ENCODE data around the gene SPACA6. TPM values are rescaled to one million over a fixed set of nuclear protein-coding genes. Genes with fewer than 3 reads are reported as not detected.

The SPACA6 gene
- total RNA-seq, 1 experiment from 2014 or later = 13.3 TPM

DNA sequence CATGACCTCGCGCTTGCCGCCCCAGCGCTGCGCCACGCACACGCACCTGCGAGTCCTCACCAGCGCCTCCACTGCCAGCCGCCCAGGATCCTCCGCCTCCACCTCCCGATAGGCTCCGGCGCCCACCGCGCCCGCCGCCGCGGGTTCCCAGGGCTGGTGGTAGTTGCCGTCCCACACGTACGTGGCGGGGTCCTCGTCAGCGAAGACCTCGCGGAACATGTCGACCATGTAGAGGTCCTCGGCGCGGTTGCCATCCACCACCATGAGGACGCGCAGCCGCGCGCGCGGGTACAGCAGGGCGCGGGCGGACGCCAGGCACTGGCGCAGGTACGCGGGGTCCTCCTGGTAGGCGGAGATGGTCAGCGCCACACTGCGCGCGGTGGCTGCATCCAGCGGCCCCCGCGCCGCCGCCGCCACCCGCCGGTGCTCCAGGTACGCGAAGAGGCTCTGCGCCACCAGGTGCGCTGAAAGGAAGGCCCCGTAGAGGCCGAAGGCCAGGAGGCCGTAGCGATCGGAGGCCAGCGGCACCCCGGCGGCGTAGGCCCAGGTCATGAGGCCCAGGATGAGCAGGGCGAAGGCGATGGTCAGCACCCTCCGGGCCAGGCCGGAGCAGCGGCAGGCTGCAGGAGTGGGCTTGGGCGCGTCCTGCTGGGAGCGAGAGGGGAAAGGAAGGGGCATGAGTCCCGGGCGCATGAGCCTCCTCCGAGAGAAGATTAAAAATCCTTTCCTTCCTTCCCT, 26.3 kb downstream of the SPACA6 start (continued):
- TF ChIP-seq, protein P1, sequence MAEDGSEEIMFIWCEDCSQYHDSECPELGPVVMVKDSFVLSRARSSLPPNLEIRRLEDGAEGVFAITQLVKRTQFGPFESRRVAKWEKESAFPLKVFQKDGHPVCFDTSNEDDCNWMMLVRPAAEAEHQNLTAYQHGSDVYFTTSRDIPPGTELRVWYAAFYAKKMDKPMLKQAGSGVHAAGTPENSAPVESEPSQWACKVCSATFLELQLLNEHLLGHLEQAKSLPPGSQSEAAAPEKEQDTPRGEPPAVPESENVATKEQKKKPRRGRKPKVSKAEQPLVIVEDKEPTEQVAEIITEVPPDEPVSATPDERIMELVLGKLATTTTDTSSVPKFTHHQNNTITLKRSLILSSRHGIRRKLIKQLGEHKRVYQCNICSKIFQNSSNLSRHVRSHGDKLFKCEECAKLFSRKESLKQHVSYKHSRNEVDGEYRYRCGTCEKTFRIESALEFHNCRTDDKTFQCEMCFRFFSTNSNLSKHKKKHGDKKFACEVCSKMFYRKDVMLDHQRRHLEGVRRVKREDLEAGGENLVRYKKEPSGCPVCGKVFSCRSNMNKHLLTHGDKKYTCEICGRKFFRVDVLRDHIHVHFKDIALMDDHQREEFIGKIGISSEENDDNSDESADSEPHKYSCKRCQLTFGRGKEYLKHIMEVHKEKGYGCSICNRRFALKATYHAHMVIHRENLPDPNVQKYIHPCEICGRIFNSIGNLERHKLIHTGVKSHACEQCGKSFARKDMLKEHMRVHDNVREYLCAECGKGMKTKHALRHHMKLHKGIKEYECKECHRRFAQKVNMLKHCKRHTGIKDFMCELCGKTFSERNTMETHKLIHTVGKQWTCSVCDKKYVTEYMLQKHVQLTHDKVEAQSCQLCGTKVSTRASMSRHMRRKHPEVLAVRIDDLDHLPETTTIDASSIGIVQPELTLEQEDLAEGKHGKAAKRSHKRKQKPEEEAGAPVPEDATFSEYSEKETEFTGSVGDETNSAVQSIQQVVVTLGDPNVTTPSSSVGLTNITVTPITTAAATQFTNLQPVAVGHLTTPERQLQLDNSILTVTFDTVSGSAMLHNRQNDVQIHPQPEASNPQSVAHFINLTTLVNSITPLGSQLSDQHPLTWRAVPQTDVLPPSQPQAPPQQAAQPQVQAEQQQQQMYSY (CRISPR knock-in tag; IDR thresholded peaks at IDR 0.05) = peak; percentile 17; the same call in 1 of the 2 replicates
- 0 out of 2 replicates have a peak, but pooled peaks have one; percentile 77 for TF ChIP-seq KAT7 (CRISPR knock-in tag; IDR thresholded peaks at IDR 0.05; ENCODE audit: borderline replicate concordance)
- TF ChIP-seq GTF2I (CRISPR knock-in tag; conservative IDR thresholded peaks at IDR 0.05) = peak; percentile 83; the same call in 1 of the 2 replicates
- TF ChIP-seq FOXK1 (CRISPR knock-in tag; IDR thresholded peaks at IDR 0.05) = 0 out of 2 replicates have a peak, but pooled peaks have one; percentile 49
- TF ChIP-seq PRRX2 (CRISPR knock-in tag; IDR thresholded peaks at IDR 0.05) = no peak
- no peak for TF ChIP-seq ZNF396 (CRISPR knock-in tag; IDR thresholded peaks at IDR 0.05; ENCODE audit: borderline replicate concordance)
- no peak for TF ChIP-seq ZNF671 (CRISPR knock-in tag; IDR thresholded peaks at IDR 0.05)
- peak; percentile 43; the same call in 1 of the 2 replicates for TF ChIP-seq ZNF219 (CRISPR knock-in tag; IDR thresholded peaks at IDR 0.05; ENCODE audit: borderline replicate concordance)
- TF ChIP-seq, protein P2, sequence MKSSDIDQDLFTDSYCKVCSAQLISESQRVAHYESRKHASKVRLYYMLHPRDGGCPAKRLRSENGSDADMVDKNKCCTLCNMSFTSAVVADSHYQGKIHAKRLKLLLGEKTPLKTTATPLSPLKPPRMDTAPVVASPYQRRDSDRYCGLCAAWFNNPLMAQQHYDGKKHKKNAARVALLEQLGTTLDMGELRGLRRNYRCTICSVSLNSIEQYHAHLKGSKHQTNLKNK (CRISPR knock-in tag; IDR thresholded peaks at IDR 0.05) = no peak
- 0 out of 2 replicates have a peak, but pooled peaks have one; percentile 49 for TF ChIP-seq ZNF317 (CRISPR knock-in tag; IDR thresholded peaks at IDR 0.05; ENCODE audit: borderline replicate concordance, low read depth)
- no peak; the same call in none of the 2 replicates for TF ChIP-seq FOXP1 (CRISPR knock-in tag; IDR thresholded peaks at IDR 0.05; ENCODE audit: borderline replicate concordance)

DNA sequence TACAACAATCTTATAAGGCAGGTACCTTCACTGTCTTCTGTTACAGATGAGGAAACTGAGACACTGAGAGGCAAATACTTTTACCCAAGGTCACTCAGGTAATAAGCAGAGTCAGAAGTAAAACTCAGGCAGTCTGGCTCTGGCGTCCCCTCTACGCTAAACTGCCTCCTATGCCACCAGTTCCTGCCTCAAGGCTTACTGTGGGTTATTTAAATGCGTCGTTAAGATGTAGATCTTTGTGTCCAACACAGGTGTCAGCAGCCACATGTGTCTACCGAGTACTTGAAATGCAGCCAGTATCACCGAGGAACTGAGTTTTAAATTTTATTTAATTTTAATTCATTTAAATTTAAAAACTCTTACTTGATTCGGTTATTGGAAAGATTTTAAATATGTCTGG, 28.8 kb downstream of the SPACA6 start:
- no peak for DNase-seq (ENCODE audit: low spot score)
- Mint-ChIP-seq H3K4me1 (peaks cover 21% of the 10 kb centered on the region), H3K27me3 (ENCODE audit: low read depth) (peaks cover 56% of the 10 kb centered on the region), H3K27ac (no peak overlapping the region), H3K36me3 (no peaks in the 10 kb centered on the region), H3K4me3 (no peak overlapping the region), H3K9me3 (no peaks in the 10 kb centered on the region)
- CTCF ChIA-PET = interaction anchor here (1.0 kb wide), 1 partner anchor 10 kb away, joined by 3 read pairs; no protein-coding TSS in a partner anchor
- ATAC-seq = no peak
- TF ChIP-seq, protein P3, sequence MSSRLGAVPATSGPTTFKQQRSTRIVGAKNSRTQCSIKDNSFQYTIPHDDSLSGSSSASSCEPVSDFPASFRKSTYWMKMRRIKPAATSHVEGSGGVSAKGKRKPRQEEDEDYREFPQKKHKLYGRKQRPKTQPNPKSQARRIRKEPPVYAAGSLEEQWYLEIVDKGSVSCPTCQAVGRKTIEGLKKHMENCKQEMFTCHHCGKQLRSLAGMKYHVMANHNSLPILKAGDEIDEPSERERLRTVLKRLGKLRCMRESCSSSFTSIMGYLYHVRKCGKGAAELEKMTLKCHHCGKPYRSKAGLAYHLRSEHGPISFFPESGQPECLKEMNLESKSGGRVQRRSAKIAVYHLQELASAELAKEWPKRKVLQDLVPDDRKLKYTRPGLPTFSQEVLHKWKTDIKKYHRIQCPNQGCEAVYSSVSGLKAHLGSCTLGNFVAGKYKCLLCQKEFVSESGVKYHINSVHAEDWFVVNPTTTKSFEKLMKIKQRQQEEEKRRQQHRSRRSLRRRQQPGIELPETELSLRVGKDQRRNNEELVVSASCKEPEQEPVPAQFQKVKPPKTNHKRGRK (CRISPR knock-in tag; IDR thresholded peaks at IDR 0.05; ENCODE audit: borderline replicate concordance) = no peak
- TF ChIP-seq TEAD4 (CRISPR knock-in tag; IDR thresholded peaks at IDR 0.05) (no peak), ELF4 (CRISPR knock-in tag; IDR thresholded peaks at IDR 0.05; ENCODE audit: low read depth) (no peak), TCF7 (CRISPR knock-in tag; IDR thresholded peaks at IDR 0.05; ENCODE audit: low read depth) (no peak), NR2C2 (CRISPR knock-in tag; IDR thresholded peaks at IDR 0.05) (no peak), NR1H2 (CRISPR knock-in tag; IDR thresholded peaks at IDR 0.05) (no peak), ZNF317 (CRISPR knock-in tag; IDR thresholded peaks at IDR 0.05; ENCODE audit: borderline replicate concordance, low read depth) (no peak), RORB (CRISPR knock-in tag; IDR thresholded peaks at IDR 0.05) (no peak), SMAD3 (CRISPR knock-in tag; IDR thresholded peaks at IDR 0.05; ENCODE audit: borderline replicate concordance) (no peak), ZNF232 (CRISPR knock-in tag; IDR thresholded peaks at IDR 0.05) (no peak)
- TF ChIP-seq, protein P4, sequence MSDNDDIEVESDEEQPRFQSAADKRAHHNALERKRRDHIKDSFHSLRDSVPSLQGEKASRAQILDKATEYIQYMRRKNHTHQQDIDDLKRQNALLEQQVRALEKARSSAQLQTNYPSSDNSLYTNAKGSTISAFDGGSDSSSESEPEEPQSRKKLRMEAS (CRISPR knock-in tag; IDR thresholded peaks at IDR 0.05) = no peak
- TF ChIP-seq, protein P5, sequence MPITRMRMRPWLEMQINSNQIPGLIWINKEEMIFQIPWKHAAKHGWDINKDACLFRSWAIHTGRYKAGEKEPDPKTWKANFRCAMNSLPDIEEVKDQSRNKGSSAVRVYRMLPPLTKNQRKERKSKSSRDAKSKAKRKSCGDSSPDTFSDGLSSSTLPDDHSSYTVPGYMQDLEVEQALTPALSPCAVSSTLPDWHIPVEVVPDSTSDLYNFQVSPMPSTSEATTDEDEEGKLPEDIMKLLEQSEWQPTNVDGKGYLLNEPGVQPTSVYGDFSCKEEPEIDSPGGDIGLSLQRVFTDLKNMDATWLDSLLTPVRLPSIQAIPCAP (CRISPR knock-in tag; IDR thresholded peaks at IDR 0.05) = no peak
- TF ChIP-seq, protein P6, sequence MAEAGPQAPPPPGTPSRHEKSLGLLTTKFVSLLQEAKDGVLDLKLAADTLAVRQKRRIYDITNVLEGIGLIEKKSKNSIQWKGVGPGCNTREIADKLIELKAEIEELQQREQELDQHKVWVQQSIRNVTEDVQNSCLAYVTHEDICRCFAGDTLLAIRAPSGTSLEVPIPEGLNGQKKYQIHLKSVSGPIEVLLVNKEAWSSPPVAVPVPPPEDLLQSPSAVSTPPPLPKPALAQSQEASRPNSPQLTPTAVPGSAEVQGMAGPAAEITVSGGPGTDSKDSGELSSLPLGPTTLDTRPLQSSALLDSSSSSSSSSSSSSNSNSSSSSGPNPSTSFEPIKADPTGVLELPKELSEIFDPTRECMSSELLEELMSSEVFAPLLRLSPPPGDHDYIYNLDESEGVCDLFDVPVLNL (CRISPR knock-in tag; IDR thresholded peaks at IDR 0.05; ENCODE audit: borderline replicate concordance, low read depth) = no peak
- TF ChIP-seq, protein P7, sequence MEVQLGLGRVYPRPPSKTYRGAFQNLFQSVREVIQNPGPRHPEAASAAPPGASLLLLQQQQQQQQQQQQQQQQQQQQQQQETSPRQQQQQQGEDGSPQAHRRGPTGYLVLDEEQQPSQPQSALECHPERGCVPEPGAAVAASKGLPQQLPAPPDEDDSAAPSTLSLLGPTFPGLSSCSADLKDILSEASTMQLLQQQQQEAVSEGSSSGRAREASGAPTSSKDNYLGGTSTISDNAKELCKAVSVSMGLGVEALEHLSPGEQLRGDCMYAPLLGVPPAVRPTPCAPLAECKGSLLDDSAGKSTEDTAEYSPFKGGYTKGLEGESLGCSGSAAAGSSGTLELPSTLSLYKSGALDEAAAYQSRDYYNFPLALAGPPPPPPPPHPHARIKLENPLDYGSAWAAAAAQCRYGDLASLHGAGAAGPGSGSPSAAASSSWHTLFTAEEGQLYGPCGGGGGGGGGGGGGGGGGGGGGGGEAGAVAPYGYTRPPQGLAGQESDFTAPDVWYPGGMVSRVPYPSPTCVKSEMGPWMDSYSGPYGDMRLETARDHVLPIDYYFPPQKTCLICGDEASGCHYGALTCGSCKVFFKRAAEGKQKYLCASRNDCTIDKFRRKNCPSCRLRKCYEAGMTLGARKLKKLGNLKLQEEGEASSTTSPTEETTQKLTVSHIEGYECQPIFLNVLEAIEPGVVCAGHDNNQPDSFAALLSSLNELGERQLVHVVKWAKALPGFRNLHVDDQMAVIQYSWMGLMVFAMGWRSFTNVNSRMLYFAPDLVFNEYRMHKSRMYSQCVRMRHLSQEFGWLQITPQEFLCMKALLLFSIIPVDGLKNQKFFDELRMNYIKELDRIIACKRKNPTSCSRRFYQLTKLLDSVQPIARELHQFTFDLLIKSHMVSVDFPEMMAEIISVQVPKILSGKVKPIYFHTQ (CRISPR knock-in tag; IDR thresholded peaks at IDR 0.05) = no peak
- POLR2A ChIA-PET = no interaction called here

All from WTC11 (cell line).